GM18873 (cell line): Measurements from ENCODE around the gene NKAIN4.
"Not testable (repeated sequence)": the region's sequence is repeated elsewhere in the genome, so short reads cannot be mapped to it uniquely, and the experiment has no call there.

Source experiments
- ATAC-seq: cut with Tn5 transposase; IDR thresholded peaks from one replicate; pipeline ENCODE4 v1.9.1; 2021; ENCODE audit warnings: mild to moderate bottlenecking, moderate library complexity, moderate number of reproducible peaks; ENCODE audit not compliant: unreplicated experiment, low FRiP score

NKAIN4 gene

DNA sequence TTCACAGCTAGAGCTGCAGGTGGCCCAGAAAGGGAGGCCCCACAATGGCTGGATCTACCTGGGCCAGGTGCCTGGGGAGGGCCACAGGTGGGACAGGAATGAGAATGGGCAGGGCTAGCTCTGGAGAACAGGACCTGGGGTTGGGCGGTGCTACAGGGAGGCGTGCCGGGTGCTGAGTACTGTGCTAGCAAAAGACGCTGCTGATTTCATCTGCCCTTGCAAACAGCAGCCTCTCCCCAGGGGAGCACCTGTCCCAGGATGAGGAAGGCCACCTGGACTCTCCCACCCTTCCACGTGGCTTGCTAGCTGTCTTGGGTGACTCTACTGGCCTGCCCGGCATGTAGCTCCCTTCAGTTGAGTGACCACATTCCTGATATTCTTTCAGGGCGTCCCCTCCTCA is 31.7 kb downstream of the NKAIN4 start:
- ATAC-seq, result no peak

DNA sequence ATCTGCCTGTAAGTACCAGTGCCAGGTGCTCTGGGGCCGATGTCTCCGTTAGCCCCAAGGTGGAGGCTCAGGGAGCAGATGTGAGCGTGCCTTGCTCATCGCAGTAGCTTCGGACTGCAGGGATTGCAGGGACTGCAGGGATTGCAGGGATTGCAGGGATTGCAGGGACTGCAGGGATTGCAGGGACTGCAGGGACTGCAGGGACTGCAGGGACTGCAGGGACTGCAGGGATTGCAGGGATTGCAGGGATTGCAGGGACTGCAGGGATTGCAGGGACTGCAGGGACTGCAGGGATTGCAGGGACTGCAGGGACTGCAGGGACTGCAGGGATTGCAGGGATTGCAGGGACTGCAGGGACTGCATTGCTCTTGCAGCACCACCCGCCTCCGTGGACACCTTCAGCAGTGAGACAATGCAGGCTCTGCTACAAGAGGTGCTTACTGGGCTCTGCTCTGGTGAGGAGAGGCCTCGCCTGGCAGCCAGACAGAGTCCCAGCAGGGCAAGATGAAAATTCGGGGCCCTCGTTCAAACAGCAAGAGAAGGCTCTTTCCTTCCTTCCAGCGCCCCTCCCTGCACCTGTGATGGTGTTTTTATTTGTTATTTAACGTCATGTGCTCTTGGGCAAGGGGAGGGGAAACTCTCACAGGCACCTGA is 32.7 kb downstream of the NKAIN4 start:
- ATAC-seq, result not testable (repeated sequence)

DNA sequence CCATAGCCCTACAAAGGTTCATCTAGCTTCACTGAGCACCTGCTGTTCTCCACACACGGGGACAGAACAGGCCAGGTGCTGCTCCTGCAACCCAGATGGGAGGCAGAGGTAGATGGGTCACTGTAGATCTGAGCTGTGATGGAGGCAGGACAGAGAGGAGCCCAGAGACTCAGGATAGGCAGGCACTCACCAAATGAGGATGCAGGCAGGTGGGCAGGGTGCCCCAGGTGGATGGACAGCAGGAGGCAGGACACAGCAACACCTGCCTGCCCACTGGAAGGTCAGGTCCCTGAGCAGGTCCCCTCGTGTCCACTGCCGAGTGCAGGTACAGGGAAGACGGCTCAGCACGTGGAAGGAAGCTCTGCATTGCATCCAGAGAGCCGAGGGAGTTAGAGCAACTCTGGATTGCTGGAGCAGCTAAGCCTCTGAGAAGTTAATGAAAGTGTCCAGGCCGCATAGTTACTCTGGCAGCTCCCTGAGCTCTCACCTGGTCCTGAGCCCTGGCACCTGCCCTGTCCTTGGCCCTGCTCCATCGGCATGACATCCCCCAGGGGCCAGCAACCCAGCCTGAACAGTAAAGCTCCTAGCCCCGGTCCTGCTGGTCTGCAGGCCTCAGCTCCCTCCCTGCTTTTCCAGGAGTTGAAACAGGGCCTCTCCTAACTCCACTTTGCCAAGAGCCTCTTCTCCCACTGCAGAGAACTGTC is 33.4 kb downstream of the NKAIN4 start:
- ATAC-seq, result no peak

DNA sequence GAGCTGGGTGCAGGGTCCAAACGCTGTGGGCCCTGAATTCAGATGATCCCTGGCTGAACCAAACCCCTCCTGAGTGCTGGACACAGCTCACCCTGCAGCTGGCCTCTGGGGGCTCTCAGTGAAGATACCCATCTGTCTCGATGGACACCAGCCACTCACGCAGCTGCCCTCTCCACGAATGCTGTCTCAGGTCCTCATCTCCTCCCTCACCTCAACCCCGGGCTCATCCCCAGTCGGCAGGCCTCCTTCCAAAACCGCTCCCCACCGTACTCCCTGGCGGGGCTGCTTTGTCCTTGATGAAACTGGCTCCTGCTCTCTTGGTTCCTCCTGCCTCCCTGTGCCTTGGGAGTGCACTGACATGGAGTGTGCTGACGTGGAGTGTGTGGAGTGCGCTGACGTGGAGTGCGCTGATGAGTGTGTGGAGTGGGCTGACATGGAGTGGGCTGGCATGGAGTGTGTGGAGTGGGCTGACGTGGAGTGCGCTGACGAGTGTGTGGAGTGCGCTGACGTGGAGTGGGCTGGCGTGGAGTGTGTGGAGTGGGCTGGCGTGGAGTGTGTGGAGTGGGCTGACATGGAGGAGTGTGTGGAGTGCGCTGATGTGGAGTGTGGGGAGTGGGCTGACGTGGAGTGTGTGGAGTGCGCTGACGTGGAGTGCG is 34.3 kb downstream of the NKAIN4 start:
- no peak for ATAC-seq

- ATAC-seq, result no peak
These were observed 34.8 kb downstream of the NKAIN4 start for GRCh38 chr20:63219447-63219821.

GRCh38 chr20:63218701-63219446 is 35.4 kb downstream of the NKAIN4 start:
- no peak for ATAC-seq

- no peak for ATAC-seq
These were observed 36.6 kb downstream of the NKAIN4 start for GRCh38 chr20:63217706-63218105.

DNA sequence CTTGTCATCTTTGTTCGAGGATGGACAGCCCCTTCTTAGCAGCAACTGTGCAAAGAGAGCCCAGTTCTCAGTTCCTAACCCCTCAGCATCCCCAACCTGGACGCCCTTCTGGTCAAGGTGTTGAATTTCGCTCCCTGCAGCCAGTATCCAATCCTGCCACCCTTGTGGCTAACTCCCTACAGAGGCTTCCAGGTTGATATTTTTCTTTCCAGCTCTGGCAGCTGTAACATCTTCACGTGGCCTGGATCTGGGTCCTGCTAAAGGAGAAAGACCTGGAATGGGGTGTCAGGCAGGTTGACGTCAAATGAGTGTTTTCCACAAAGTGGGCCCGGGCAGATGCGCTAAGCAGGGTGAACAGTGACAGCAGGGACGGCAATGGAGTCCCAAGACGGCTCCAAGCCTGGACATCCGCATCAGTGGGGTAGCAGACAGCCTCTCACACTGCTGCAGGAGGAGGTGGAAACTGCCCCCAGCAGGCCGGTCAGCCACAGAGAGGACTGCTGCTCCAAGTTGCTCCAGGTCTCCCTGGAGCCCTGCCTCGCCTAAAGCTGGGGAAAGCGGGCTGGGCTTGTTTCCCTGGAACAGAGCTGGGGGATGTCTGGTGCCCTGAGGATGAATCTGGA is 37.3 kb downstream of the NKAIN4 start:
- ATAC-seq, result no peak

- ATAC-seq, result peak; percentile 83
These were observed 38.0 kb downstream of the NKAIN4 start, which contains the start of gene YTHDF1 for GRCh38 chr20:63216041-63216848. Gene YTHDF1, minus strand, starts transcription at chr20:63216131. Its CDS starts 239 bp downstream, at chr20:63215892.

DNA sequence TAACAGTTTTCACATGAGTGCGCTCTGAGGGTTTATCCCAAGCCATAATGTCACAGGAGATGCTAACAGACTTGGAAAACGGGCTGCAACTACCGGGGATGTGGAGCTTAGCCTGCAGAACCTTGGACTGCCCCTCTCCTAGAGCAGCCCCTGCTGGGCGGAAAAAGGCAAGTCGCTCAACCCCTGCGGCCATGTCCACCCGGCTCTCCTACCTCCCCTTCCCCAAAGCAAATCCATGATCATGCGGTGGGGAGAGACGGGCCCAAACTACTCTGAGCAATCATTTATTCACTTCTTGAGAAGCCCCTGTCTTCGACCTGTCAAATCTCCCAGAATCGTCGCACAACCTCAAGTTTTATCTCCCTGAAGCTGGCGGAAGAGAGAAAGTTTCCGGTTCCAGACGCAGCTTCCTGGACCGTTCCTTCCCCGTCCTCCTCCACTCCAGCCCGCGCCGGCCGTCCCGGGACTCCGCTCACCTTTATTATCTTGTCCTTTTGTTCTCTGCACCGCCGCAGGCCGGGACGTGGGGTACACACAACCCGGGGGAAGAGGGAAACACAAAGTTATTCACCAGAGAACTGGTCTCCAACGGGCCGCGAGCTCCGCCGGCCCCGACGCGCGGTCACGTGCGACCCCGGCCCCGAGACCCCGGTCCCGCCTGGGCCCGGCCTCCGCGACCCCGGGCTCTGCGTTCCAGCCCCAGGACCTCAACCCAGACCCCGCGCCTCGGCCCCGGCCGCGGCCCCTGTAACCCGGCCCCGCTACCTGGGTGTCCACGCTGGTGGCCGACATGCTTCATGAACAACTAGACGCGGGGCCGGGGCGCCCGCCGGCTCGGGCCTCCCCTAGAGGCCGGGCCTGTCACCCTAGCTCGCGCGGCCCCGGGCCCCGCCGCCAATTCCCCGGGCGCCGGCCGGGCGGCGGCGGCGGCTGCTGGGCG is 38.9 kb downstream of the NKAIN4 start:
- peak; percentile 7 for ATAC-seq

DNA sequence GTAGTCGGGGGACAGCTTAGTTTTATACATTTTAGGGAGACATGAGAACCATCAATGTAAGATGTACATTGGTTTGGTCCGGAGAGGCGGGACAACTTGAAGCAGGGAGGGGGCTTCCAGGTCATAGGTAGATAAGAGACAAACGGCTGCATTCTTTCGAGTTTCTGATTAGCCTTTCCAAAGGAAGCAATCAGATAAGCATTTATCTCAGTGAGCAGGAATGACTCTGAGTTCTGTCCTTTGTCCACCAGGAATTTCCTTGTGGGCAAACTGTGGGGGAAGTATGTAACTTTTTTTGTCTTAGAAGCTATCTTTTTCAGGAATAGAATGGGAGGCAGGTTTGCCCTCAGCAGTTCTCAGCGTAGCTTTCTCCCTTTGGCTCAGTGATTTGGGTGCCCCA is 39.7 kb downstream of the NKAIN4 start:
- no peak for ATAC-seq

- ATAC-seq, result no peak
These were observed 41.5 kb downstream of the NKAIN4 start for GRCh38 chr20:63212792-63213191.

DNA sequence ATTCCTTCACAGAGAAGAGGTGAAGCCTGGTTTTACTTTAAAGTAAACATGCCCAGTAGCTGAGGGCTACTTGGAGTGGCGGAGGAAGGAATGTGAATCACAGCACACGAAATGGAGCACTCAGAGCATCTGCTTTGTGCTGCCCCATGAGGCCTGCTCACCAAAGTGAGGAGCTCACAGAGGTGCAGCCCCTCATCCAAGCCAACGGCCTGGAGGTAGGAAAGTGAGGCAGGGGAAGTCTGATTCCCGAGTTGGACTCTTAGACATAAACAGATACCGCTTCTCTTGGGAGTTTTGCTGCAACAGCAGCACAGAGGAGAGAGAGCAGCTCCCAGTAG is 41.9 kb downstream of the NKAIN4 start:
- no peak for ATAC-seq

DNA sequence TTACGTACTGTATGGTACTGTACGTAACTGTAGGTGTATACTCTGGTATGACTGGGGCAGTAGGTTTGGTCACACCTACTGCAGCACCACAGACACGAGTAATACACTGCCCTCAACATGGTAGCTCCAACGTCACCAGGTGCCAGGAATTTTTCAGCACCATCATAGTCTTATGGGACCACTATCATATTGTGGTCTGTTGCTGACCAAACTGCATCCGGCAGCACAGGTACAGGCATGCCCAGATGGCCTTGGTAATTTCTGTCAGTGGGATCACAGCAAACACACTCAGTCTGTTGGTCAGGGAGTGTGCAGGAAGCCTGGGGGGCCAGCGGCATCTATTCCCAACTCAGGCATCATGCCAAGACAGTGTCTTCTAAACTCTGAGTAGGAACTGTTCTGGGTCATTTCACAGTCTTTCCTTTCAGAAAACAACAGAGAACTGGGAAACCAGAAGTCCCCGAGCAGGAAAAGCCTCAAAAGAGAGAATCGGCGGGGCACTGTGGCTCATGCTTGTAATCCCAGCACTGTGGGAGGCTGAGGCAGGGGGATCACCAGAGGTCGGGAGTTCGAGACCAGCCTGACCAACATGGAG is 44.2 kb downstream of the NKAIN4 start:
- ATAC-seq, result no peak

DNA sequence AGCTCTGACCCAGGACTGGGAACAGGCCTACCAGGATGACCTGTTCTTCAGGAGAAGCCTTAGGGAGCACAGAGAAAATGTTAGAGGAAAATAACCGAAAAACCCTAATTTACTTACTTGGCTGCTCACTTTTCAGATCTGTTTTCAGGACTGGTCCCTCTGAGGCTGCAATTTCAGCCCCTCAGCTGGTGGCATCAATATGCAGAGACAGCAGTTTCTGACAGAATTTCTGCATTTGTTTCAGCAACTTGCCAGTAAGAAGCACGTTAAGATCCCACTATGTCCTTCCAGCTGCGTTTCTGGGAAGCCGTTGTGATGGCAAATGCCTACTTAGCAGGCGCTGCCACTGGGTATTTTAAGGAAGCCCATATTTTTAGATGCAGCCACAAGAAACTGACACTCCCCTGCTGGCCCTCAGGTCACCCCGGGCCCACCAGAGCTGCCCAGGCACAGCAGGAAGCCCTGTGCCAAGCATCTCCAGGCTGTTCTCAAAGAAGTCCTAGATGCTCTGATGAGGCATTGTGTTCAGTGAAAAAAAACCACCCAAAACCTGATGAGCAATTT is 45.8 kb downstream of the NKAIN4 start:
- ATAC-seq, result no peak

DNA sequence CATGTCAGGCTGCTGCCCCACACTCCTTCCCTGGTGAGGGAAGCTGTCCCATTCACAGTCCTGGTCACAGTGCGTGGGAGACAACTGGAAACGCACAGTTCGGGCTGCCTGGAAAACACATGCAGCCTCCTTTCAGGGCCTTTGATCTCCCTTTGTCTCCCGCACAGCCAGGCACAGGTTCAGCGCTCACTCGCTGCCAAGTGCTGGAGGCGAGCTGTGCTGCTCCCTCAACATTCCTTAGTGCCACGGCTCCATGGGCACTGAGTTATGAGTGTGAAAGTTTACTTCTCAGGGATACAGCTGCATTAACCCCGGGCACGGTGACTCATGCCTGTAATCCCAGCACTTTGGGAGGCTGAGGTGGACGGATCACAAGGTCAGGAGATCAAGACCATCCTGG is 47.4 kb downstream of the NKAIN4 start:
- ATAC-seq, result no peak

DNA sequence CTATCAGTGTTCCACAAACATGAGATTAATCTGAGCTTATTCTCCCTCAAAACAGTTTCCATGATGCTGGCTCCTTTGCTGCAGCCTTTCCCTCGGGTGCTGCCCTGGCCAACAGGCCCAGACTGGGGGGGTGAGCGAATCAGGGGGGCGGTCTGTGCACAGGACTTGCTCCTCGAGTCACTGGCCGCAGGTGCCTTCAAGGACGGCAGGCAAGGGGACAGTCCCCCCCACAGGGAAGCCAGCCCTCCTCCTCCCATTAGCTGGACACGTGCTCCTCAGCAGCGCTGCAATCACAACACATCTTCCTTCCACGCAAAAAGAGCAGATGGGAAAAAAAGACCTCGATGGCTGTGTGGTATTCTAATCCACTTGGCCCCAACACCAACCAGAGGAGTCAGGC is 48.4 kb downstream of the NKAIN4 start:
- ATAC-seq, result no peak

DNA sequence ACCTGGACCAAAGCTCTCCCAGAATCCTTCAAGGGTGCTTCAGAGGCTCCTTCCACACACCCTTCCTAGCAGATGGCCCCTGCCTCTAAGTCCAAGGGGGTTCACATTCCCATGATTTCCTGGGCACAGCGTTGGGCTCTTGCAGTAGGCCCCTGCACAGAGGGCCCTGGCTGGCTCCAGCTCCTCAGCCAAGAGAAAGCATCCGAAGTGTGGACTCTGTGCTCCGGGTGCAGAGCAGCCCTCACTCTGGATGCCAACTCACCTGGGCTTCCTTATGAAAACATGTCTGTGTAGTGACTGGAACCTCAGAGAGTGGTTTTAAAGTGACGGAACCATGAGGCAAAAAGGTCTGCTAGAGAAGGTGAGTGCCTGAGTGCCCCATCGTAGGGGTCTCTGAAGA is 49.9 kb downstream of the NKAIN4 start:
- ATAC-seq, result no peak
